Measurements from ENCODE around the gene PSORS1C2.

- no peak for TF ChIP-seq CTCF (IDR thresholded peaks at IDR 0.05)
- peak; percentile 51 to 90 (median 82) for TF ChIP-seq POLR2A (IDR thresholded peaks at IDR 0.05)
Observed at GRCh38 chr6:31186052-31186734, 47.3 kb upstream of the PSORS1C2 start.

All from body of pancreas (tissue), 4 donors.